Neural progenitor cell (in vitro differentiated cells): Measurements from ENCODE around the gene VPS13D.

Experiments used
- EZH2 ChIP-seq: fragments of 200-600 bp; sonication (generic); IDR thresholded peaks from 2 replicates; pipeline ENCODE4 v1.6.1; 2017; ENCODE audit warnings: antibody characterized with exemption, mild to moderate bottlenecking, moderate library complexity
- TF ChIP-seq, protein P1 (sequence below): fragments of 200-600 bp; sonication (generic); IDR thresholded peaks from 2 replicates; pipeline ENCODE4 v1.5.1; 2017; ENCODE audit warnings: antibody characterized with exemption, mild to moderate bottlenecking

DNA sequence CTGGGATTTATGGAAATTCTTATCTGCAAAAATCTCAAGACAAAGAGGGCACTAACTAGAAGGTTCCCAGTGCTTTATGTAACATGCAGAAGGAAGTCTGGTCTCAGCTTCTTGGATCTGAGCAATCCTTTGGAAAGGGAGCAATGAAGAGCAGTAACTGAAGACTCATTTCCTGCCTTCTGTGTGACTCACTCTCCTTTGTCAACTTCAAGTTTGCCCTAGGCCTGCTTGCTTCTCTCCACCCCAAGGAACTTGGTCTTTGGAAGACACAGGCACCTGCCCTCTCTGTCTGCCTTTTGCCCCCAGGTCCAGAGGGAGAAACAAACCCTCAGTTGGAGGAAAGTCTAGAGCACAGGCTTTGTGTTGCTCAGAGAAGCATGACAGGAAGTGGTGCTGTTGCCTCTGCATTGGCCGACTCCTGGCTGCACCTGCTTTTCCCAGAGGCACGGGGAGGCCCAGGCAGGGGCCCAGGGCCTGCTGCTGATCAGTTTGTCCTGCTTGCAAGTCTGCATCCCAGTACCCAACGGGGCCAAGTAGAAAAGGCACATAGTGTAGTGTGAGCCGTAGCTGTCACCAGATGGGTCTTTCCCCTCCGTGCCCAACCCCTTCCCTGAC lies 251.0 kb downstream of the VPS13D start:
- no peak for TF ChIP-seq EZH2
- TF ChIP-seq, protein P1, sequence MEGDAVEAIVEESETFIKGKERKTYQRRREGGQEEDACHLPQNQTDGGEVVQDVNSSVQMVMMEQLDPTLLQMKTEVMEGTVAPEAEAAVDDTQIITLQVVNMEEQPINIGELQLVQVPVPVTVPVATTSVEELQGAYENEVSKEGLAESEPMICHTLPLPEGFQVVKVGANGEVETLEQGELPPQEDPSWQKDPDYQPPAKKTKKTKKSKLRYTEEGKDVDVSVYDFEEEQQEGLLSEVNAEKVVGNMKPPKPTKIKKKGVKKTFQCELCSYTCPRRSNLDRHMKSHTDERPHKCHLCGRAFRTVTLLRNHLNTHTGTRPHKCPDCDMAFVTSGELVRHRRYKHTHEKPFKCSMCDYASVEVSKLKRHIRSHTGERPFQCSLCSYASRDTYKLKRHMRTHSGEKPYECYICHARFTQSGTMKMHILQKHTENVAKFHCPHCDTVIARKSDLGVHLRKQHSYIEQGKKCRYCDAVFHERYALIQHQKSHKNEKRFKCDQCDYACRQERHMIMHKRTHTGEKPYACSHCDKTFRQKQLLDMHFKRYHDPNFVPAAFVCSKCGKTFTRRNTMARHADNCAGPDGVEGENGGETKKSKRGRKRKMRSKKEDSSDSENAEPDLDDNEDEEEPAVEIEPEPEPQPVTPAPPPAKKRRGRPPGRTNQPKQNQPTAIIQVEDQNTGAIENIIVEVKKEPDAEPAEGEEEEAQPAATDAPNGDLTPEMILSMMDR = no peak
